ENCODE results near the gene AFG1L. TPM values are rescaled to one million over a fixed set of nuclear protein-coding genes. Genes with fewer than 3 reads are reported as not detected.

AFG1L gene
- total and polyA plus RNA-seq, 8 donors: 0.45 to 18.5 (median 2.9) TPM; not detected in 1

DNA sequence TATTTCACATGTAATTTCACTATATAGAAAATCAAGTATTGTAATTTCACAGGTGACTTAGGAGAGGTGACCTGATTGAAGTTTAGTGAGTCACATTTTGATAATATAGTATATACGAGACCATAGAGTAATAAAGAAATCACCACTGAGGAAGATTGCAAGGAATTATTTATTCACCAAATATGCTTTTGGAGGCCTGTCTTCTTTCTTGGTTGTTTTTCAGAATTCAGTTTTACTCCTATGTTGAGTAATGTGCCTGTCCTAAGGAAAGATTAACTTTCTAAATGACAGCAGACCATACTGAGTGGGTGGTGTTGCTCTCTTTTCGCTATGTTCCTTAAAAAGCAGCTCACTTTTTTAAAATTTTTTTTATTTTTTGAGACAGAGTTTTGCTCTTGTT is 178.3 kb downstream of the AFG1L start:
- H3K9me3 ChIP-seq: no peaks in the 10 kb centered on the region
- H3K4me3 ChIP-seq: no peak overlapping the region
- no peak for DNase-seq
- intact Hi-C loops (cut with DNase I; ENCODE audit: low total_unique reads): no loop called here
- no peak overlapping the region for H3K27ac ChIP-seq
- 83 to 89% (median 86%) methylated on average over 2 of the region's 2 CpGs for WGBS, 5 donors
- no peaks in the 10 kb centered on the region for H3K36me3 ChIP-seq
- H3K27me3 ChIP-seq: no peaks in the 10 kb centered on the region
- TF ChIP-seq, protein P1, sequence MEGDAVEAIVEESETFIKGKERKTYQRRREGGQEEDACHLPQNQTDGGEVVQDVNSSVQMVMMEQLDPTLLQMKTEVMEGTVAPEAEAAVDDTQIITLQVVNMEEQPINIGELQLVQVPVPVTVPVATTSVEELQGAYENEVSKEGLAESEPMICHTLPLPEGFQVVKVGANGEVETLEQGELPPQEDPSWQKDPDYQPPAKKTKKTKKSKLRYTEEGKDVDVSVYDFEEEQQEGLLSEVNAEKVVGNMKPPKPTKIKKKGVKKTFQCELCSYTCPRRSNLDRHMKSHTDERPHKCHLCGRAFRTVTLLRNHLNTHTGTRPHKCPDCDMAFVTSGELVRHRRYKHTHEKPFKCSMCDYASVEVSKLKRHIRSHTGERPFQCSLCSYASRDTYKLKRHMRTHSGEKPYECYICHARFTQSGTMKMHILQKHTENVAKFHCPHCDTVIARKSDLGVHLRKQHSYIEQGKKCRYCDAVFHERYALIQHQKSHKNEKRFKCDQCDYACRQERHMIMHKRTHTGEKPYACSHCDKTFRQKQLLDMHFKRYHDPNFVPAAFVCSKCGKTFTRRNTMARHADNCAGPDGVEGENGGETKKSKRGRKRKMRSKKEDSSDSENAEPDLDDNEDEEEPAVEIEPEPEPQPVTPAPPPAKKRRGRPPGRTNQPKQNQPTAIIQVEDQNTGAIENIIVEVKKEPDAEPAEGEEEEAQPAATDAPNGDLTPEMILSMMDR (IDR thresholded peaks at IDR 0.05): no peak
- TF ChIP-seq POLR2AphosphoS5 (IDR thresholded peaks at IDR 0.05) (no peak), POLR2A (IDR thresholded peaks at IDR 0.05) (no peak), EP300 (IDR thresholded peaks at IDR 0.05) (no peak)
- H3K4me1 ChIP-seq: no peaks in the 10 kb centered on the region

DNA sequence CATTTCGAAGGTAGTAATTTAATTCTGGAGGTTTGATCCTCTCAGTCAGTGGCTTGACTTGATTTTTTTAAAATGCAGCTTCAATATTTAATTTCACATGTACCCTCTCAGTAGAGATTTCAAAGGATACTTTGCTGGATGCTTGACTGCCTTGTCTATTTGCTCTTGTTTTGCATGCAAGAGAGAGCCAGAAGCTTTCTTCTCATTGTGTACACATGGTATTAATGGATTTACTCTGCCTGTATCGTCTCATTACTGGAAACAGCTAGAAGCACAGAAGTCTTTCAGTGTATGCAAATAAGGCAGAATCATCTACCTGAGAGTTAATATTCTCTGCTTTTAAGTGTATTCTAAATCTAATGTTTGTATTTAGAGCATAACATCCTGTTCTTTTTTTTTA is 181.5 kb downstream of the AFG1L start:
- intact Hi-C loops (cut with DNase I; ENCODE audit: low total_unique reads): no loop called here
- no peak for DNase-seq
- Histone ChIP-seq H3K4me1 (no peaks in the 10 kb centered on the region), H3K27ac (no peak overlapping the region), H3K36me3 (no peaks in the 10 kb centered on the region), H3K4me3 (no peak overlapping the region), H3K27me3 (no peaks in the 10 kb centered on the region), H3K9me3 (no peaks in the 10 kb centered on the region)
- TF ChIP-seq EP300 (IDR thresholded peaks at IDR 0.05) (no peak), POLR2AphosphoS5 (IDR thresholded peaks at IDR 0.05) (no peak), POLR2A (IDR thresholded peaks at IDR 0.05) (no peak)
- TF ChIP-seq, protein P1 (IDR thresholded peaks at IDR 0.05): no peak
- WGBS, 5 donors: 48 to 73% (median 63%) methylated on average over 2 of the region's 2 CpGs

DNA sequence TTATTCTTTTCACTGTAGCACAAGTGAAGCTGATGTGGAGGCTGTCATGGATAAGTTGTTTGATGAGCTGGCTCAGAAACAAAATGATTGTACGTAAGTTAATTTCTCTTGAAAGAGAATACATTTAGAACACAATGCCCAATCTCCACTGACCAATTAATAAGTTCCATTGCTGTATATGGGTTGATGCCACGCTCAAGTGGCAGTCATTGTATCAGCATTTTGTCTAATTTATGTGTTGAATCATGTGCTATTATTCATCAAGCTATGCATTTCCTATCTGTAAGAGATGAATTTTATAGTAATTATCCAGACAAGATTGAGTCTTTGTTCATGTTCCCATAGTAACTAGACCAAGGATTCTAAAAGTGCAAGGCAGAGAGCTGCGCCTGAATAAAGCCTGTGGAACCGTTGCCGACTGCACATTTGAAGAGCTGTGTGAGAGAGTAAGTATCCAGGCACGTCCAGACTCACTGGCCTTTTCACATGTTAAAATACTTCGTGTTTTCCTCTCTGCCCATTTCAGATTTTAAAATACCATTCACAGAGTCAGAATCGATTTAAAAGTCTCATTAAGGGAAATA is 182.1 kb downstream of the AFG1L start:
- no peak overlapping the region for H3K27ac ChIP-seq
- no peak for DNase-seq
- 82 to 88% (median 87%) methylated on average over 8 of the region's 8 CpGs for whole genome bisulfite sequencing, 5 donors
- H3K9me3 ChIP-seq: no peaks in the 10 kb centered on the region
- no peaks in the 10 kb centered on the region for H3K27me3 ChIP-seq
- TF ChIP-seq, protein P1 (IDR thresholded peaks at IDR 0.05): no peak
- TF ChIP-seq POLR2AphosphoS5 (IDR thresholded peaks at IDR 0.05): no peak
- no peak for TF ChIP-seq POLR2A (IDR thresholded peaks at IDR 0.05)
- TF ChIP-seq EP300 (IDR thresholded peaks at IDR 0.05): no peak
- intact Hi-C loops (cut with DNase I; ENCODE audit: low total_unique reads): no loop called here
- no peaks in the 10 kb centered on the region for H3K4me1 ChIP-seq
- H3K36me3 ChIP-seq: no peaks in the 10 kb centered on the region
- no peak overlapping the region for H3K4me3 ChIP-seq

DNA sequence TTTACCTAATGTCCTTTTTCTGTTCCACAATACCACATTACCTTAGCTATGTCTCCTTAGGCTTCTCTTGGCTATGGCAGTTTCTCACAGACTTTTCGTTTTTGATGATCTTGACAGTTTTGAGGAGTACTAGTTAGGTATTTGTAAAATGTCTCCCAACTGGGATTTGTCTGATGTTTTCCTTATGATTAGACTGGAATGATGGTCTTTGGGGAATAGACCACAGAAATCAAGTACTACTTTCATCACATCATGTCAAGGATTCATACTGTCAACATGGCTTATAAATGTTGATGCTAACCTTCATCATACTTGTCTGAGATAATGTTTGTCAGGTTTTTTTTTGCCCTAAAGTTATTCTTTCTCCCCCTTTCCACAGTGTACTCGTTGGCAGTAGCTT is 187.7 kb downstream of the AFG1L start:
- TF ChIP-seq POLR2A (IDR thresholded peaks at IDR 0.05) (no peak), EP300 (IDR thresholded peaks at IDR 0.05) (no peak), POLR2AphosphoS5 (IDR thresholded peaks at IDR 0.05) (no peak)
- TF ChIP-seq, protein P1 (IDR thresholded peaks at IDR 0.05): no peak
- no peaks in the 10 kb centered on the region for H3K4me1 ChIP-seq
- no peak overlapping the region for H3K4me3 ChIP-seq
- intact Hi-C loops (cut with DNase I; ENCODE audit: low total_unique reads): no loop called here
- WGBS, 5 donors: 81 to 84% (median 83%) methylated on average over 2 of the region's 2 CpGs
- H3K36me3 ChIP-seq: no peaks in the 10 kb centered on the region
- no peaks in the 10 kb centered on the region for H3K9me3 ChIP-seq
- H3K27me3 ChIP-seq: no peaks in the 10 kb centered on the region
- DNase-seq: no peak
- no peak overlapping the region for H3K27ac ChIP-seq

Measured in stomach (tissue), 9 donors.